CD14-positive monocyte (primary cell): ENCODE results near the gene APEX2. TPM values are rescaled to one million over a fixed set of nuclear protein-coding genes. Genes with fewer than 3 reads are reported as not detected.

Experiments used
- DNase-seq, 3 donors: peaks; one replicate each; pipeline ENCODE4 v3.0.0-alpha.2; 2011 to 2022
- H2AFZ ChIP-seq: 2 replicates; pipeline ENCODE4 v1.6.0; 2012; ENCODE audit warnings: mild to moderate bottlenecking, low read depth, low read length, inconsistent platforms; ENCODE audit not compliant: insufficient read depth, poor library complexity, severe bottlenecking
- H3K27ac ChIP-seq, 2 donors: 1 replicate in 1 of 2; 2 replicates in 1 of 2; pipeline ENCODE4 v1.5.1; 2012 to 2013; ENCODE audit warnings: low read length in 2 of 2, control low read depth in 1 of 2, inconsistent platforms in 1 of 2, low read depth in 1 of 2, mild to moderate bottlenecking in 1 of 2
- H3K27me3 ChIP-seq, 2 donors: one replicate each; pipeline versions ENCODE4 v1.6.0 to v1.6.1; 2011 to 2013; ENCODE audit warnings: low read length in 2 of 2; ENCODE audit not compliant: control insufficient read depth in 2 of 2, insufficient read depth in 2 of 2
- H3K36me3 ChIP-seq, 2 donors: replicated peaks in 1 of 2; 1 replicate in 1 of 2; 2 replicates in 1 of 2; pipeline versions ENCODE4 v1.5.1 to v1.6.1; 2012 to 2013; ENCODE audit warnings: low read length in 2 of 2, control low read depth in 1 of 2, inconsistent platforms in 1 of 2, mild to moderate bottlenecking in 1 of 2; ENCODE audit not compliant: insufficient read depth in 2 of 2, control insufficient read depth in 1 of 2
- H3K4me1 ChIP-seq, 2 donors: 1 replicate in 1 of 2; 2 replicates in 1 of 2; pipeline versions ENCODE4 v1.5.1 to v1.6.1; 2012 to 2013; ENCODE audit warnings: low read length in 2 of 2, control low read depth in 1 of 2, inconsistent platforms in 1 of 2, mild to moderate bottlenecking in 1 of 2, moderate library complexity in 1 of 2; ENCODE audit not compliant: insufficient read depth in 2 of 2, control insufficient read depth in 1 of 2
- H3K4me2 ChIP-seq: replicated peaks from 2 replicates; pipeline ENCODE3; 2012; ENCODE audit warnings: low read length, moderate library complexity, mild to moderate bottlenecking; ENCODE audit not compliant: poor library complexity, severe bottlenecking; ENCODE audit errors: extremely low read depth
- H3K4me3 ChIP-seq, 3 experiments: fragments of 200-600 bp in 1 of 3; sonication (generic) in 1 of 3; replicated peaks in 1 of 3; 1 replicate in 2 of 3; 2 replicates in 1 of 3; pipeline ENCODE4 v1.5.1; 2011 to 2013; ENCODE audit warnings: low read length in 3 of 3, mild to moderate bottlenecking in 3 of 3, control low read depth in 2 of 3, low read depth in 2 of 3, inconsistent platforms in 1 of 3, moderate library complexity in 1 of 3
- H3K79me2 ChIP-seq: 2 replicates; pipeline ENCODE4 v1.6.0; 2012; ENCODE audit warnings: mild to moderate bottlenecking, control low read depth, inconsistent platforms, low read length, moderate library complexity; ENCODE audit not compliant: insufficient read depth
- H3K9ac ChIP-seq: 2 replicates; pipeline ENCODE4 v1.6.0; 2017; ENCODE audit warnings: low read length, mild to moderate bottlenecking; ENCODE audit not compliant: insufficient read depth, poor library complexity, severe bottlenecking
- H3K9me3 ChIP-seq, 2 donors: replicated peaks in 1 of 2; 1 replicate in 1 of 2; 2 replicates in 1 of 2; pipeline versions ENCODE4 v1.5.1 to v1.6.1; 2012 to 2013; ENCODE audit warnings: low read length in 2 of 2, control low read depth in 1 of 2; ENCODE audit not compliant: control insufficient read depth in 1 of 2, insufficient read depth in 1 of 2
- H4K20me1 ChIP-seq: 2 replicates; pipeline ENCODE4 v1.6.0; 2012; ENCODE audit warnings: mild to moderate bottlenecking, low read length, control low read depth, moderate library complexity; ENCODE audit not compliant: insufficient read depth
- H3K27ac Mint-ChIP-seq, 7 donors: one replicate each; pipeline ENCODE4 v1.8.0; 2020; ENCODE audit warnings: mild to moderate bottlenecking in 7 of 7, mixed read lengths in 7 of 7, moderate library complexity in 6 of 7, inconsistent platforms in 2 of 7
- H3K27me3 Mint-ChIP-seq, 3 donors: one replicate each; pipeline ENCODE4 v1.8.0; 2021 to 2022; ENCODE audit warnings: low read depth in 3 of 3, mild to moderate bottlenecking in 3 of 3, mixed read lengths in 3 of 3, moderate library complexity in 3 of 3, inconsistent platforms in 1 of 3
- H3K36me3 Mint-ChIP-seq, 2 donors: one replicate each; pipeline ENCODE4 v1.8.0; 2020; ENCODE audit warnings: mixed read lengths in 2 of 2, inconsistent platforms in 1 of 2, mild to moderate bottlenecking in 1 of 2
- H3K4me1 Mint-ChIP-seq: one replicate; pipeline ENCODE4 v1.8.0; 2020; ENCODE audit warnings: mild to moderate bottlenecking, mixed read lengths
- H3K4me3 Mint-ChIP-seq, 2 donors: one replicate each; pipeline ENCODE4 v1.8.0; 2020; ENCODE audit warnings: mild to moderate bottlenecking in 2 of 2, mixed read lengths in 2 of 2, moderate library complexity in 1 of 2
- H3K9me3 Mint-ChIP-seq, 7 donors: one replicate each; pipeline ENCODE4 v1.8.0; 2020 to 2022; ENCODE audit warnings: mixed read lengths in 7 of 7, mild to moderate bottlenecking in 6 of 7, moderate library complexity in 6 of 7, inconsistent platforms in 2 of 7
- WGBS: methylation state at CpG from one replicate; pipeline ENCODE4 v1.1.5; 2013; ENCODE audit warnings: missing lambda C conversion rate; ENCODE audit not compliant: insufficient coverage; 5-methylcytosine and 5-hydroxymethylcytosine counted together
- intact Hi-C, 2 donors: fragments of 100-400 bp; cut with micrococcal nuclease; formaldehyde crosslinking; loops; one replicate each; pipeline versions ENCODE4 v1.15.0 to v1.15.1; 2023
- polyA plus RNA-seq, 3 donors: library from polyadenylated mRNA; depleted of rRNA in 1 of 3; unstranded in 2 of 3; stranded (reverse) in 1 of 3; fragments of 300-500 nt in 2 of 3; fragments of >200 nt in 1 of 3; fragmentation: Illumina TruSeq in 2 of 3; gene quantifications; 1 replicate in 2 of 3; 2 replicates in 1 of 3; pipeline ENCODE4 v1.2.3, GENCODE V29; 2012 to 2021
- TF ChIP-seq, protein P1 (sequence below): fragments of 200-600 bp; IDR thresholded peaks from one replicate; pipeline ENCODE4 v1.8.0; 2022; ENCODE audit warnings: antibody characterized with exemption, mild to moderate bottlenecking

The APEX2 gene
- polyA plus RNA-seq, 3 donors, result 13.3 to 17.8 (median 14.4) TPM

DNA sequence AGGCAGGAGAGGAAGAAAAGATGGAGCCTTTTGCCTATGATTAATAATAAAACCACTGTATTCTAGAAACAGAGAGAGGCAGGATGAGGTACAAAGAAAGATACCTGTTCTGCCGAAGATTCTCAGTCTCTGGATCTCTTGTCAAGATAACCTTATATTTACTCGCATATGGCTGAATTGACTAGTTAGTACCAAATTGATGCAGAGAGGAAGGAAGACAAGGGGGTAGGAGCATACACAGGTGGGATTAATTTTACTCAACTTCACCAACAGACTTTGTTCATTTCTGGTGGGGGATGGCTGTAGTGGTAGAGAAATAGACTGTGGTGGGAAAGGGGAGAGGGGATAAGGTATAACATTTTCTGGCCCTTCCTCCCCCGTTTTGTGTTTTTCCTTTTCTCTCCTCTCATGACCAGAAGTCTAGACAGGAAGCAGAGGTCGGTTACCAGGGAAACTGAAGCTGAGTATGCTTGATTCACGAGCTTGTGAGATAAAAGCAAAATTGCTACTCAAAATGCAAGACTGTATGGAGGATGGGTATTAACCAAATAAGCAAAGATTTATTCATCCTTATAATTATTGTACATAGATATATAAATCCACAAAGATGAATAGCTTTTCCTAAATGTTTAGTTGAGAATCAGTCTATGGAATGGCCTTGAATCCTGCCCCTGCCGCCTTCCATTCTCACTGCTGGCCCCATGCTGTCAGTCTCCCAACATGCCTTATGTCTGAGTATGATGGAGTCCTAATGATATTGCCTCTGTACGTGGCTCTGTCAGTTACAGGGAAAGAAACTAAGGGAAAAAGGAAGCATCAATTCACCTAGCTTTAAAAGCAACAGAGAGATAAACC, 56.9 kb downstream of the APEX2 start:
- intact Hi-C loops, result loop anchor here in 1 of 2 donors (5.0 kb wide), 1 partner anchor 165 kb away; no protein-coding TSS in a partner anchor
- no peaks in the 10 kb centered on the region for H3K36me3 ChIP-seq
- H3K4me1 ChIP-seq, result no peaks in the 10 kb centered on the region
- H3K4me3 Mint-ChIP-seq, result no peak overlapping the region
- DNase-seq, result peak in 1 of 3 donors; percentile 0
- H3K9me3 Mint-ChIP-seq, result peaks cover 0 to 8% (median 6%) of the 10 kb centered on the region in 7 donors
- no peak overlapping the region for H3K4me3 ChIP-seq
- no peaks in the 10 kb centered on the region for H3K36me3 Mint-ChIP-seq
- no CpG with 5 or more reads among the region's 7 CpGs for WGBS
- H3K9me3 ChIP-seq, result peaks cover 0 to 4% of the 10 kb centered on the region in 2 donors
- TF ChIP-seq, protein P1, sequence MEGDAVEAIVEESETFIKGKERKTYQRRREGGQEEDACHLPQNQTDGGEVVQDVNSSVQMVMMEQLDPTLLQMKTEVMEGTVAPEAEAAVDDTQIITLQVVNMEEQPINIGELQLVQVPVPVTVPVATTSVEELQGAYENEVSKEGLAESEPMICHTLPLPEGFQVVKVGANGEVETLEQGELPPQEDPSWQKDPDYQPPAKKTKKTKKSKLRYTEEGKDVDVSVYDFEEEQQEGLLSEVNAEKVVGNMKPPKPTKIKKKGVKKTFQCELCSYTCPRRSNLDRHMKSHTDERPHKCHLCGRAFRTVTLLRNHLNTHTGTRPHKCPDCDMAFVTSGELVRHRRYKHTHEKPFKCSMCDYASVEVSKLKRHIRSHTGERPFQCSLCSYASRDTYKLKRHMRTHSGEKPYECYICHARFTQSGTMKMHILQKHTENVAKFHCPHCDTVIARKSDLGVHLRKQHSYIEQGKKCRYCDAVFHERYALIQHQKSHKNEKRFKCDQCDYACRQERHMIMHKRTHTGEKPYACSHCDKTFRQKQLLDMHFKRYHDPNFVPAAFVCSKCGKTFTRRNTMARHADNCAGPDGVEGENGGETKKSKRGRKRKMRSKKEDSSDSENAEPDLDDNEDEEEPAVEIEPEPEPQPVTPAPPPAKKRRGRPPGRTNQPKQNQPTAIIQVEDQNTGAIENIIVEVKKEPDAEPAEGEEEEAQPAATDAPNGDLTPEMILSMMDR, result no peak
- no peaks in the 10 kb centered on the region for H3K27me3 ChIP-seq
- H3K9ac ChIP-seq, result no peak overlapping the region
- peaks cover 6% of the 10 kb centered on the region for H3K4me1 Mint-ChIP-seq
- H3K4me2 ChIP-seq, result no peak overlapping the region
- no peak overlapping the region for H3K27ac Mint-ChIP-seq
- H4K20me1 ChIP-seq, result no peaks in the 10 kb centered on the region
- H3K79me2 ChIP-seq, result no peaks in the 10 kb centered on the region
- no peak overlapping the region for H2AFZ ChIP-seq
- no peak overlapping the region for H3K27ac ChIP-seq
- H3K27me3 Mint-ChIP-seq, result peaks cover 4 to 11% (median 7%) of the 10 kb centered on the region in 3 donors

DNA sequence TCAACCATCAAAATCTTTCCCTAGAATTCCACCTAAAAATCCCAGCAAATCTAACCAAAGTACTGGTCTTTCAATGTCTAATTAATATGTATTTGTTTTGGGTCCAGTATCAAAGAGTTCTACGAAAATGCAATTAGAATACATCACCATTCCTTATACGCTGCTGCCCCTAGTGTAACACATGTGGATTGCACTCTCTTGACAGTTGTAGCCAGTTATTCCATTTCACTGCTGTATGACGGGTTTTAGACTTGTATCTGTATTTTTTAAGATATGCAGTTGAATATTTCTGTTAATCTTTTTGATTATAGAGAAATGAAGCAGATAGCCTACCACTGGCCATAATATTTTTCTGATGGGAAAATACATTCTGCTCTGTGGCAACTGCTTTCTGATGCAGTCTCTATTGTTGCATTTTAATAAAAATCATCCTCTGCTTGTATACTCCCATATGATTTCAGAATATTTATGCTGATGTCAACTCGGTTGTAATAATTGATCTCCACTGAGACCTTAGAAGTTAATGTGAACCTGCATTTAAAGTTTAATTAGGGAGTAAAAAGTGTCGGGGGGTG, 57.6 kb downstream of the APEX2 start:
- Histone ChIP-seq H3K9me3 (no peaks in the 10 kb centered on the region), H2AFZ (no peak overlapping the region), H4K20me1 (no peaks in the 10 kb centered on the region), H3K79me2 (no peaks in the 10 kb centered on the region), H3K4me2 (no peak overlapping the region), H3K36me3 (no peaks in the 10 kb centered on the region), H3K9ac (no peak overlapping the region), H3K4me3 (no peak overlapping the region), H3K27ac (no peak overlapping the region), H3K4me1 (no peaks in the 10 kb centered on the region), H3K27me3 (no peaks in the 10 kb centered on the region)
- intact Hi-C loops, result loop anchor here in 1 of 2 donors (5.0 kb wide), 1 partner anchor 165 kb away; no protein-coding TSS in a partner anchor
- peak; percentile 9 to 34 (median 21) for DNase-seq
- peaks cover 6% of the 10 kb centered on the region for H3K4me1 Mint-ChIP-seq
- TF ChIP-seq, protein P1, result peak; percentile 74
- no CpG with 5 or more reads among the region's 5 CpGs for WGBS
- H3K36me3 Mint-ChIP-seq, result no peaks in the 10 kb centered on the region
- H3K27me3 Mint-ChIP-seq, result peaks cover 4 to 9% (median 6%) of the 10 kb centered on the region in 3 donors
- H3K9me3 Mint-ChIP-seq, result peaks cover 0 to 3% (median 0%) of the 10 kb centered on the region in 7 donors
- H3K4me3 Mint-ChIP-seq, result no peak overlapping the region
- H3K27ac Mint-ChIP-seq, result no peak overlapping the region

Other genes starting within 250 kb of the APEX2 start
- not detected for gene ITIH6, start 202.1 kb upstream of the APEX2 start, polyA plus RNA-seq
- 10 to 100 TPM; 38.3 to 43.5 (median 39.1) TPM for gene MAGED2, start 192.6 kb upstream of the APEX2 start, polyA plus RNA-seq
- gene TRO, start 79.5 kb upstream of the APEX2 start, polyA plus RNA-seq, result not detected
- gene PFKFB1, start 6.2 kb upstream of the APEX2 start, polyA plus RNA-seq, result under 1 TPM in 2 of 3 donors, not detected in 1; 0.11 to 0.21 TPM
- 1 to 10 TPM in 1 of 3 donors, not detected in 2; 1.1 TPM for gene ALAS2, start 30.6 kb downstream of the APEX2 start, polyA plus RNA-seq
- gene PAGE2B, start 74.7 kb downstream of the APEX2 start, polyA plus RNA-seq, result not detected
- gene PAGE2, start 88.7 kb downstream of the APEX2 start, polyA plus RNA-seq, result not detected
- gene PAGE5, start 220.0 kb downstream of the APEX2 start, polyA plus RNA-seq, result not detected